ENCODE data around the gene LRIG3. TPM values are rescaled to one million over a fixed set of nuclear protein-coding genes. Genes with fewer than 3 reads are reported as not detected.

The LRIG3 gene
- total and polyA plus RNA-seq, 12 donors: 1.8 to 8.5 (median 6.4) TPM

- intact Hi-C loops (cut with DNase I): no loop called here
- Histone ChIP-seq H3K9me3 (no peaks in the 10 kb centered on the region), H3K27ac (no peak overlapping the region), H3K4me1 (no peaks in the 10 kb centered on the region), H3K36me3 (no peaks in the 10 kb centered on the region), H3K4me3 (no peak overlapping the region), H3K27me3 (no peaks in the 10 kb centered on the region)
- ATAC-seq (no peak), DNase-seq (no peak)
- TF ChIP-seq, protein P1, sequence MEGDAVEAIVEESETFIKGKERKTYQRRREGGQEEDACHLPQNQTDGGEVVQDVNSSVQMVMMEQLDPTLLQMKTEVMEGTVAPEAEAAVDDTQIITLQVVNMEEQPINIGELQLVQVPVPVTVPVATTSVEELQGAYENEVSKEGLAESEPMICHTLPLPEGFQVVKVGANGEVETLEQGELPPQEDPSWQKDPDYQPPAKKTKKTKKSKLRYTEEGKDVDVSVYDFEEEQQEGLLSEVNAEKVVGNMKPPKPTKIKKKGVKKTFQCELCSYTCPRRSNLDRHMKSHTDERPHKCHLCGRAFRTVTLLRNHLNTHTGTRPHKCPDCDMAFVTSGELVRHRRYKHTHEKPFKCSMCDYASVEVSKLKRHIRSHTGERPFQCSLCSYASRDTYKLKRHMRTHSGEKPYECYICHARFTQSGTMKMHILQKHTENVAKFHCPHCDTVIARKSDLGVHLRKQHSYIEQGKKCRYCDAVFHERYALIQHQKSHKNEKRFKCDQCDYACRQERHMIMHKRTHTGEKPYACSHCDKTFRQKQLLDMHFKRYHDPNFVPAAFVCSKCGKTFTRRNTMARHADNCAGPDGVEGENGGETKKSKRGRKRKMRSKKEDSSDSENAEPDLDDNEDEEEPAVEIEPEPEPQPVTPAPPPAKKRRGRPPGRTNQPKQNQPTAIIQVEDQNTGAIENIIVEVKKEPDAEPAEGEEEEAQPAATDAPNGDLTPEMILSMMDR (IDR thresholded peaks at IDR 0.05): no peak
- WGBS, 2 donors: 96 to 98% methylated on average over 2 of the region's 2 CpGs
Measured at GRCh38 chr12:58966939-58967338, 46.6 kb upstream of the LRIG3 start.

DNA sequence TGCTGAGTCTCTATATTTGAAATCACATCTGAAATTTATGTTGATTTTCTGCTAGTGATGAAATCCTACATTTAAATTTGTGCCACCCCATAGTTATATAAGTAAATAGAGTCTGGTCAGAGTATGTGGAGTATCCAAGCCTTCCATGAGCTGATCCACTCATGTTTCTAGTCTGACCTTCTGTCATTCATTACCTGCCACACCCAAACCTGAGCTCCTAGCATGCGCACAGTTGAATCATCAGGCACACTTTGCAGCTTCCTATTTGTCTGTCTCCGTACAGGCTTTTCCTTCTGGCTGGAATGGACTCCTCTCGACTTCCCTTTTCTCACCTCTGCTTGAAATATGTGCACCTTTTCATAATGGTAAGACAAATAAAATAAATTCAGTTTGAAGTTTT is 45.3 kb upstream of the LRIG3 start:
- intact Hi-C loops (cut with DNase I): no loop called here
- 94 to 95% methylated on average over 3 of the region's 3 CpGs for WGBS, 2 donors
- ATAC-seq: no peak
- Histone ChIP-seq H3K9me3 (no peaks in the 10 kb centered on the region), H3K4me3 (no peak overlapping the region), H3K36me3 (no peaks in the 10 kb centered on the region), H3K4me1 (no peaks in the 10 kb centered on the region), H3K27ac (no peak overlapping the region), H3K27me3 (no peaks in the 10 kb centered on the region)
- TF ChIP-seq, protein P1 (IDR thresholded peaks at IDR 0.05): no peak
- no peak for DNase-seq

DNA sequence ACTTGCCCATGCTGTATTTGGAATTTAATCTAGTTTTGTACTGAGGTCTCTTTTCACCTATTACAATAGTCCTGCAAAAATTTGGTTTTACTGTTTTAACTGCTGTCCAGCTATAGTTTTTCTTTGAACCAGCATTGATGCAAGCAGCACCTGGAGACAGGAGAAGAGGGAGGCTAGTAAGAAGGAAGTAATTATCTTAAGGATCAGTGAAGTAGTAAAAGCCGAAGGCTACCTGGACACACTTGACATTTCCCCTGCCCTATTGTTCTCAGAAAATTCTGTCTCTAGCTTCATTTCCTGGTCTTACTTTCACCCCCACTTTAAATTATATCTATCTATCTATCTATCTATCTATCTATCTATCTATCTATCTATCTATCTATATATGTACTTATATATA is 43.5 kb upstream of the LRIG3 start:
- DNase-seq (no peak), ATAC-seq (no peak)
- Histone ChIP-seq H3K27me3 (no peaks in the 10 kb centered on the region), H3K9me3 (no peaks in the 10 kb centered on the region), H3K36me3 (no peaks in the 10 kb centered on the region), H3K4me1 (no peaks in the 10 kb centered on the region), H3K27ac (no peak overlapping the region), H3K4me3 (no peak overlapping the region)
- TF ChIP-seq, protein P1 (IDR thresholded peaks at IDR 0.05): no peak
- intact Hi-C loops (cut with DNase I): no loop called here
- WGBS, 2 donors: 78 to 79% methylated on average over 1 of the region's 1 CpG

- TF ChIP-seq, protein P1 (IDR thresholded peaks at IDR 0.05): no peak
- H3K27me3 ChIP-seq: no peaks in the 10 kb centered on the region
- no peaks in the 10 kb centered on the region for H3K36me3 ChIP-seq
- ATAC-seq: no peak
- H3K9me3 ChIP-seq: no peaks in the 10 kb centered on the region
- DNase-seq: no peak
- intact Hi-C loops (cut with DNase I): no loop called here
- 66 to 67% methylated on average over 4 of the region's 4 CpGs for WGBS, 2 donors
- no peaks in the 10 kb centered on the region for H3K4me1 ChIP-seq
- no peak overlapping the region for H3K27ac ChIP-seq
- H3K4me3 ChIP-seq: no peak overlapping the region
Measured at GRCh38 chr12:58961906-58962305, 41.6 kb upstream of the LRIG3 start.

- TF ChIP-seq, protein P1 (IDR thresholded peaks at IDR 0.05): no peak
- no peak overlapping the region for H3K4me3 ChIP-seq
- intact Hi-C loops (cut with DNase I): no loop called here
- H3K9me3 ChIP-seq: no peaks in the 10 kb centered on the region
- ATAC-seq (no peak), DNase-seq (no peak)
- H3K27ac ChIP-seq: no peak overlapping the region
- WGBS, 2 donors: 59 to 70% methylated on average over 3 of the region's 3 CpGs
- no peaks in the 10 kb centered on the region for H3K4me1 ChIP-seq
- no peaks in the 10 kb centered on the region for H3K36me3 ChIP-seq
- H3K27me3 ChIP-seq: no peaks in the 10 kb centered on the region
Measured at GRCh38 chr12:58961166-58961565, 40.9 kb upstream of the LRIG3 start.

All from heart right ventricle (tissue), 16 donors.